GM19324 (cell line): ENCODE results near the gene ARHGAP10.

Experiments used
- ATAC-seq: cut with Tn5 transposase; IDR thresholded peaks from one replicate; pipeline ENCODE4 v1.9.1; 2021; ENCODE audit warnings: mild to moderate bottlenecking, moderate library complexity; ENCODE audit not compliant: unreplicated experiment, low FRiP score

The ARHGAP10 gene

DNA sequence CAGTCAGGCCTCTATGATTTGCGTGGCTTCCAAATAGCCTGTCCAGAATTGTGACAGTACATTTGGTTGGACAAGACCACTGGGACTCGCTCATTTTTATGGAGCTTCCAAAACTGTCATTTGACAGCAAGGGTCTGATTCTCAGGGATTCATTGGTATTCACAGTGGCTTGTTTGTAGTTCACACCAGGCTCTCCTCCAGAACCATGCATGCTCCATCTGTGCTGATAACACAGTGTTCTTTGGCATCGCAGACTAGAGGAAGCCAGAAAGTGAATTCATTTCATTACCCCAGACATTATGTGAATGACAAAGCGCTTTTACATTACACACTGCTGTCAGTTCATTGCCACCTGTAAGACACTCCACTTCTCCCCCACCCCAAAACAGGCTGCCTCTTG is 208.3 kb downstream of the ARHGAP10 start:
- ATAC-seq, result no peak

DNA sequence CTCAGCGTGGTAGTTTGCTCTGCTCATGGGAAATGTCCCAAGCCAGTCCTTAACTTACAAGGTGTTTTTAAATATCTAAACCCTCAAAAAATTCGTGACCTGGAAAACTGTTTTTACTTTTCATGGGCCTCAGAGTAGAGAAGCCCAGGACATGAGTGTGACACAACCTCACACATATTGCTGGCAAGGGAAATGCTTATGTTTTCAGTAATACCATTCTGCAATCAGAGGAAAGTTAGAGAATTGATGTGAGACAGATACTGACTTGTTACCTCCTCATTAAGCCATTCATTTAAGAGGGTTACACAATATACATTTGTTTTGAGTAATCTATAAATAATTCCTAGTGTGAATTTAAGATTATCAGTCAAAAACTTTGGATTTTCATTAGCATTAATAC is 209.5 kb downstream of the ARHGAP10 start:
- no peak for ATAC-seq

DNA sequence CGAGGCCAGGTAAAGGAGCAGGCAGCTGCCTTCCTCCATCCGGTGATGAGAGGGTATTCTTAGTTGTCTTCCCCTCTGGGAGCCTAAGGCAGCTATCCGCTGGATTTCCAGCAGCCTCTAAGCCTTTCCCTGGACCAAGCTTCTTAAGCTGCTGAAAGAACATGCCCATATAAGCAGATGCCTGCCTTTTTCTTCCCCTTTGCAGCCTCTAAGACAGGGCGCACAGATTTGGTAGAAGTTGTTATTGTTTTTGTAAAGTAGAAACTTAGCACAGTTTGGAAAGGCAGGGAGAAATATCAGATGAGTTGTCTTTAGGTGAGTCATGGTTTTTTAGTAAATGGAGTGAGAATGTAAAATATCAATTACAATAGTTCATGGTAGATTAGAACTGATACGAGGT is 210.8 kb downstream of the ARHGAP10 start:
- ATAC-seq, result peak; percentile 36

DNA sequence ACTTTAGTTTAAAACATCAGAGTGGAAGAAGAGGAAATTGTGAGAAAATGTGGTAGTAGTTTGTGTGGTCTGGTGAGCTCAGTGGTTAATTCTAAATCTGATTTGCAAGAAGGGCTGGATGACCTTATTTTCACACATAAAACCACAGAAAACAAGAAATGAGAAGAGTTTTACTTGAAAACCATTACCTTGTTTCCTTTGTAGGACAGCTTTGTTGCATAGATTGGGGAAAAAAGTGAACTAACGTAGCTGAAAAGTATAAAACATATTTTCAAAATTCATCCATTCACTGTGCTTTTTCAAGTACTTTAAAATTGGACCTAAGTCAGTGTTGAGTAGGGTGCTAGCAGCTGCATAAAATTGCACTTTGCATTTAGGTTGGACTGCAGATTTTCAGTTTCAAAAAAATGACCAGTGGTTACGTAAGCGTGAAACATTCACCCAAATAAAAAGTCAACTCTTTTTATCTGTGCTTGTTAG is 211.3 kb downstream of the ARHGAP10 start:
- peak; percentile 88 for ATAC-seq

DNA sequence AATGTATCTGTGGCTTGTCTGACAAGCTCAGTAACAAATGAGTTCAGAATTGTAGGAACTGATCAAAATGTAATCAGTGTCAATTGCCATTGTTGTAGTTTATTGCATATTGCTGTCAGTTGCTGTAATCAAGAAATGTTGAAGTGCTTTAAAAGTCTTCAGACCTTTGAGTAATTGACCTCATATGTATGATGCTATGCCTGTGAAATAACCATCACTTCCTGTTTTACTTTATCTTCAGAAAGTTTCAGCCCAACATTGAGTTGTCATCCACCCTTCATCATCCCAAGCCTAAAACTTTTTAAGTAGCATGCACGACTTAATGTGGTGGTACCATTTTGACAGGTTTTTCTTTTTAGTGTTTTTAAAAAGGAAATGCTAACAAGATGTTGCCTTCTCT is 212.4 kb downstream of the ARHGAP10 start:
- no peak for ATAC-seq

DNA sequence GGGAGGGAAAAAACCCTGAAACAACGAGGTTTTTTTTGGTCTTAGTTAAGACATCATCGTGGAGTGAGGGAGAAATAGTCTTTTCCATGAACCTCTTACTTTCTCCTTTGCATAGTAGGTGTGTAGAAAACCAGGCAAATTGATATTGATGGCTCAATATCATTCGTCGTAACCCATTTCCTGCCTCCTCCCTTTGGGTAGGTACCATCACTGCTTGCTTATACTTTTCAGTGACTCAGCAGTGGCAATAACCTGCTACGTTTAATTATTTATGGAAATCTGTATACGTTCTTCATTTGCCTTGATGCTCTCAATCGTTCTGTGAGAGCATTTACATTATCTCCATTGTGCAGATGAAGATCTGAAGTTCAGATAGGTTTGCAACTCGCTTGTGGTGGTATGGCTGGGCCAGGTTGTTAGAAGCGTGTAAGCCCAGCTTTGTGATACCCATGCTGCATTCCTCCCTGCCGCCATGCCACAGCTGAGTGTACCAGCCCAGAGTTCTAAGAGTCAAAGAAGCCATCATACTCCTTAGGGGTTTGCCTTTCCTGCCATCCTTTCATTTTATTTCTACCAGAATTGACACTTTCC is 212.9 kb downstream of the ARHGAP10 start:
- no peak for ATAC-seq

DNA sequence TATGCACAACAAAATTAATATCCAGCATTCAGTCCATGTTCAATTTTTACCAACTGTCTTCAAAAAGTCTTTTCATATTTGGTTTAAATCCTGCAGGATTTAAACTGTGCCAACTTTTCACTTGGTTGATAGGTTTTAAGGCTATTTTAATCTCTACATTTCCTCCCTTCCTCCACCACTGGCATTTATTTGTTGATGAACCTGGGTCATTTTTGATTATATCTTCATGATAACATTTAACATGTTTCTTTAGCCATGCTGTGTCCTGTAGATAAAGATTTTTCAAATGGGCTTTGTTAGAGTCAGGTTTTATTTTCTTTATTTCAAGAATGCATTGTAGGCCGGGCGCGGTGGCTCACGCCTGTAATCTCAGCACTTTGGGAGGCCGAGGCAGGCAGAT is 216.4 kb downstream of the ARHGAP10 start:
- no peak for ATAC-seq

DNA sequence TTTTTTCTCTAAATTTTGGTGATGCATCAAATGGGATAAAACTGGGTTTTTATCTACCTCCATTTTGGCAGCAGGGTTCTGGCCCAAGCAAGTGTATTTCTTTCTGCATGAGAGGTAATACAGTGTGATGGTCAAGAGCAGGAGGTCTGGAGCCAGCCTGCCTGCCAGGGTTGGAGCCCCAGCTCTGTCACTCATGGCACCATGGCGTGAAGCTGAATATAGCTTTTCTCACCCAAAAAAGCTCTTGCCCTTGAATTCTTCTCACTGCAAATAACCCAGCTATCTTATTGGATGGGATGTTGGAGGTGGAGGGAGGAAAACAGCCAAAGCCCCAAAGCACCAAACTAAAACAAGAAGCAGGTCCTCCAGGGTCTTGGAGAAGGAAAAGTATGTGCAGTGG is 218.4 kb downstream of the ARHGAP10 start:
- ATAC-seq, result no peak

GRCh38 chr4:147950841-147951240 is 219.0 kb downstream of the ARHGAP10 start:
- no peak for ATAC-seq

DNA sequence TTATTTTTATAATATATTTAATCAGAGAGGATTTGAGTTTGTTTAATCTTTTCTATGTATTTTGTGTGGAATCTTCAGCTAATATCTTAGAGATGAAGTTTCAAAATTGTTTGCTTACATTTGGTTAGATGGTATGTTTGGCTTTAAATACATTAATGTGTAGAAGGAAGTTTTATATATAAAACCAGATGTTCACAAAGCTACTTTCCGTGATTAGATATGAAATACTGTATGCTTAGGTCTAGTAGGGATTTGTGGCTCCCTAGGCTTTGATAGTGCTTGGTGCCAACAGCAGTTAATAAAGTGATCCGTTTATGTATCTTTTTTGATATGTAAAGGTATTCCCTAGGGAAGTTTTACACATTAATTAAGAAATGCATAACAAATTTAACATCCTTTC is 223.0 kb downstream of the ARHGAP10 start:
- no peak for ATAC-seq

DNA sequence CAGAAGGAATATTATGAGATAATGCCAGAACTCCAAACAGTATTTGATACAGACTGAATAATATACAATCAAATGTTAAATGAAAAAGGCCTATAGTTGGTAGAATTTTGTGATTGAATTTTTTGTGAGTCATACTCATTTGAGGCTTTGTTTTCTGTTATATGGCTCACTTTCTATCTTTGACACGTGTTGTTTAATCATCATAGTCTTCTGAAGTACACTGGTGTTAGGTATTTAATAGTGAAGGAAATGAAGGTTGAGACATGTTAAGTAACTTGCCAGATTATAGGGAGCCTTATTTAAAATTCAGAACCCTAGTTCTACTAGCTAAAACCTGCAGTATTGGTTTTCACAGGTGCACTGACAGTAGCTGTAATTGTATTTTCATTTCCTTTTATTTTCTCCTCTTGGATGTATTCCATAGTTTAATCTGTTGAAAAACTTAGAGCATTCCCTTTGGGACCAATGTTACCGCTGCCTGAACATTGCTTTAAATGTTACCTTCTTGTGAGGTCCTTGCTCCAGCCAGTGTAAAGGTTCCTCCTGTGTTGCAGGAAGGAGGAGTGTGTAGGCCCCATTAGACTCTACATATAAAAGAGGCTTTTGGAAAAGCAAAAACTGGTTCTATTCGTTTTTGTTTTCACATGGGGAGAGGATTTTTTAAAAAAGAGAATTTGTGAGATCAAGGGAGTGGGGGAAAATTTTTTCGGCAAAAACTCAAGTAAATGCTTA is 224.1 kb downstream of the ARHGAP10 start:
- no peak for ATAC-seq

DNA sequence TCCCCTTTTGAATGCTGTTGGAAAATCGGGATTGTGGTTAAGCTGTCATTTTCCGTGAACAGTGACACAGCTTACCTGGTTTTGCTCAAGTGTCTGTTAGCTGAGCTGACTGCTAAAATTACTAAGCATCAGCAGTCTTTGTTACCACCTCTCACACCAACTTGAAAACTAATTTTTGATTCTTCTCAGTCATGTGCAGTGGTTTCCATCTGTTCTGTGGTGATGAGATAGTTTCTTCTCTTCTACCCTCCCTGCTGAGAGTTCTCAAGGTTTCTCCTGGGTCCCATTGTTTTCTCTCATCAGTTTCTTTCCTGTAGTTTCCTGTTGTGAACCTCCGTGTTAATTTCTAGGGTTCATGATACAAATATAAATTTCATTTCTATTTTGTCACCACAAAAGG is 225.6 kb downstream of the ARHGAP10 start:
- no peak for ATAC-seq

DNA sequence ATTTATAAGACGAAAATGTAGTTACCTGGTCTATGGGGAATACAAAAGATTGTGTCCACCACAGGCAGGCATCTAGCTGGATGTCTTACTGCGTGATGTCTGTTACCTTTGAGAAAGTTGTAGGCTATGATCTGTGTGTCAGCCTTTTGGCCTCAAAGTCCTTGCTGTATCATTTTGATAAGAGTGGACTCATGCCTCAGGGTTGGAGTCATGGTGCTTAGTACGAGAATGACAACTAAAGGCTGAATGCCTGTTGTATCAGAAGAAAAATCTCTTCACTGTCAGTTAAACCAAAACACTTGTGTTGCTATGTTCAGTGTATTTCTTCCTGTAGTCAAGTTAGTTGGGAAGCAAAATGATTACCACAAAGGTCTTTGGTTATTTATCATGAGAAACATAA is 226.2 kb downstream of the ARHGAP10 start:
- no peak for ATAC-seq

GRCh38 chr4:147958489-147959065 is 226.7 kb downstream of the ARHGAP10 start:
- no peak for ATAC-seq

GRCh38 chr4:147960971-147961370 is 229.1 kb downstream of the ARHGAP10 start:
- ATAC-seq, result peak; percentile 56

- no peak for ATAC-seq
These were observed 232.0 kb downstream of the ARHGAP10 start for GRCh38 chr4:147963839-147964238.

GRCh38 chr4:147964266-147964880 is 232.5 kb downstream of the ARHGAP10 start:
- ATAC-seq, result no peak

GRCh38 chr4:147965056-147965455 is 233.2 kb downstream of the ARHGAP10 start:
- ATAC-seq, result no peak

DNA sequence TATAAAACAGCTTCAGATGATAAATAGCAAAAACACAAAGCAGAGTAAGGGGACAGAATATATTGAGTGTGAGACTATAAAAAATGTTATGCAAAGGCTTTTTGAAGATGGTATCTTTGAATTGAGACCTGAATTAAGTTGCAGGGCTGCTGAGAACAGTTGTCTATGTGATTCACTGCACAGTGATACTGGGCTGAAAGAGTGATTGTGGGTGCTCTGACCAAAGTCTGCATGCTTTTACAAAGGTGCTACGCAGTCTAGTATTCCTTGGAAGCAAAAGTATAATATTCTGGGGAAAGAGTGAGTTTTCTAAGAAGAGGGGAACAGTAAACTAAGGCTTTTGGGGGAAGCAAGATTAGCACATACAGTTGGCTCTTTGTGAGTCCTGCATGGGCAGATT is 234.0 kb downstream of the ARHGAP10 start:
- no peak for ATAC-seq

DNA sequence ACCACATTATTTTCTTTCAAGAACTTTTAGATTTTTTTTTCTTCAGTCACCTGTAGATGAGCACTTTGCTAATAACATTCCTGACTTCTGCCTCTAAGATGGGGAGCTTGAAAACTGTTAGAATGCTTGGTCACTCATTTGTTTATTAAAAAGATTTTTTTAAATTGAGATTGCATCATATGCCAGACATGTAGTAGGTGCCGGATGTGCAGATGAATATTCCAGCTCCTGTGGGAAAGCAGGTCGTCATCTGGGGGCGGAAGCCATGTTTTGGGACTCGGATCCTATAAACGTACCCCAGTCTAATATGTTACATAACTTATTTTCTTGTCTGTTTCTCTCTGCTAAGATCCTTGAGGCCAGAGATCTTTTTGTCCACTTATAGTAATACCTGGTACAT is 236.8 kb downstream of the ARHGAP10 start:
- ATAC-seq, result no peak

DNA sequence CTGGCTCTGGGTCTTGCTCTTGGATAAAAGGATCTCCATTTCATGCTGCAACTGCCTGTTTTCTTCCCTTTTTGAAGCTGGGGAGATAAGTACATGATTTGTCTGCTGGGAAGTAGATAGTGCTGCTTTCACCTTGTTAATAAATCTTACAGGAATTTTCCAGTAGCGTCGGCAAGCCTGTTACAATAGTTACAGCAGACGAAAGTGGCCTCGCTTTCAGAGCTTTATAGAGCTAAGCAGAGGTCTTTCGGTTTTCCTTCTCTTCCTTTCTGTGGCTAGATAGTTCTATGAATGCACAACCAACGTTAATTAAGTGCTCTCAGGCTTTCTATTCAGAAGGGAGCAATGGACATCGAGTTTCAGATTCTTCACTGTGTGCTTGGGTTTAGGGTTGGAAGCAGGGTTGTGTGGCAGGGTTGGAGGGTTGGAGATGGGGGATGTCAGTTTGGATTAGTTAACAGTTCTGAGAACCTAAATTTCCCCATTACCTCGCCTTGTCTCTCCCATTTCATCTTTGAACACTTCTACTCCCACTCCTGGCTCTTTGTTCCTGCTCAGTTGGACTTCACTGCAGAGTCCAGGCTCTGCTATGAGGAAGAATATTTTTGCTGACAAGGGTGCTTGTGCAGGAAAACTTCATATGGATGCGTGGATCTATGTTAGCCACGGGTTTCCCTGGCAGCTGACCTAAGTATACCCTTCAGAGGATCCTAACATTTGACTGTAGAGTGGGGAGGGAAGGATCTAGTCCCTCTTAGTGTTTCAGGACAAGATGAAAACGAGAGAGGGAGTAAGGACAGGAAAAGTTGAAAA is 237.9 kb downstream of the ARHGAP10 start:
- no peak for ATAC-seq
